Large intestine (tissue), 3 donors: ENCODE measurements around the gene SIK3. TPM values are rescaled to one million over a fixed set of nuclear protein-coding genes. Genes with fewer than 3 reads are reported as not detected.

Experiments used
- DNase-seq, 2 donors: peaks; one replicate each; pipeline versions ENCODE4 v3.0.0 to v3.0.0-alpha.2; 2013
- H3K27ac ChIP-seq: one replicate; pipeline ENCODE4 v1.5.1; 2013; ENCODE audit warnings: low read length
- H3K27me3 ChIP-seq: 2 replicates; pipeline ENCODE4 v1.6.1; 2013; ENCODE audit warnings: low read length; ENCODE audit not compliant: control insufficient read depth, insufficient read depth
- H3K36me3 ChIP-seq: 2 replicates; pipeline ENCODE4 v1.6.1; 2013; ENCODE audit warnings: low read length; ENCODE audit not compliant: control insufficient read depth, insufficient read depth
- H3K4me1 ChIP-seq: one replicate; pipeline ENCODE4 v1.6.1; 2013; ENCODE audit warnings: low read length; ENCODE audit not compliant: control insufficient read depth, insufficient read depth
- H3K4me3 ChIP-seq: one replicate; pipeline ENCODE4 v1.5.1; 2013; ENCODE audit warnings: low read length
- H3K9me3 ChIP-seq: one replicate; pipeline ENCODE4 v1.6.1; 2013; ENCODE audit warnings: mild to moderate bottlenecking, low read depth, low read length, moderate library complexity; ENCODE audit not compliant: control insufficient read depth
- WGBS: methylation state at CpG from one replicate; pipeline ENCODE4 v1.1.5; 2013; ENCODE audit warnings: low lambda C conversion rate; ENCODE audit not compliant: insufficient coverage; 5-methylcytosine and 5-hydroxymethylcytosine counted together
- polyA plus RNA-seq: library from polyadenylated mRNA; unstranded; fragments of 120-200 nt; gene quantifications from one replicate; pipeline ENCODE4 v1.2.1, GENCODE V29; 2013

The SIK3 gene
- polyA plus RNA-seq, 1 donor = 34.6 TPM

DNA sequence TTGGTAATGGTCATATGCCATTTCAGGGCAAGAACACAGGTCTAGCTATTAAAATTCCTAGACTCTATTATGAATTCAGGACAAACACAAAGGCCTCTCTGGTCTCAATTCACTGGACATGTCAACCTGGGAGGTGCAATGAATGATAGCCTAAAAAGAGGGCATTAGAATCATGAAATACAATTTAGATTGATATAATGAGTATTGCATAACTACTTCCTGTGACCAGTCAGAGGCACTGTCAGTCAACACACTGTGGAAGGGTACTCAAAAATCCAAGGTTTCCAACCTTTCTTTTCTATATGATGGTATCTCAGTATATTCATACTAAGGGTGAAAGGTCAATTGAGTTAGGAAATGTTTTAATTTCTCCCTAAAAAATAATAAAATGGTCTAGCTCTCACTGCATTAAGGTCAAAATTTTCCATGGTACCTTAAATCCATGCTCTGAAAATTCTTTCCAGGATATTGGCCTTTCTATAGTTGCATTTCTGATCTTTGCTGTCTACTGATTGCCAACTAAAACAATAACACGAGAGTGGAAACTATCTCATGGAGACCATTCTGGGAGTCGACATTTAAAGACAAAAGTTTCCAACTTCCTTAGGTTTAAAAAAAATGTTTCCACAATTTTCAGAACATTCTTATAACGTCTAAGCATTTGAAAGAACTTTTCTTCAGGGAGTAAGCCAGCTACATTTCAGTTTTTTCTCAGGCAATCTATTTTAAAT lies 179.1 kb downstream of the SIK3 start:
- no peak for DNase-seq
- Histone ChIP-seq H3K9me3 (no peaks in the 10 kb centered on the region), H3K27me3 (no peaks in the 10 kb centered on the region), H3K4me1 (no peaks in the 10 kb centered on the region), H3K27ac (no peak overlapping the region), H3K36me3 (peaks cover 14% of the 10 kb centered on the region), H3K4me3 (no peak overlapping the region)
- 95% methylated on average over 3 of the region's 3 CpGs for WGBS

GRCh38 chr11:116917632-116918031 lies 180.6 kb downstream of the SIK3 start:
- 96% methylated on average over 4 of the region's 5 CpGs for WGBS
- DNase-seq = no peak
- H3K4me3 ChIP-seq = no peak overlapping the region

GRCh38 chr11:116916886-116917285 lies 181.3 kb downstream of the SIK3 start:
- Histone ChIP-seq H3K9me3 (no peaks in the 10 kb centered on the region), H3K36me3 (peaks cover 7% of the 10 kb centered on the region), H3K4me1 (no peaks in the 10 kb centered on the region), H3K4me3 (no peak overlapping the region), H3K27me3 (no peaks in the 10 kb centered on the region), H3K27ac (no peak overlapping the region)
- no peak for DNase-seq
- WGBS = 100% methylated on average over 2 of the region's 12 CpGs

More at GRCh38 chr11:116917632-116918031, 180.6 kb downstream of the SIK3 start:
- H3K36me3 ChIP-seq = peaks cover 11% of the 10 kb centered on the region
- no peaks in the 10 kb centered on the region for H3K4me1 ChIP-seq
- H3K27me3 ChIP-seq = no peaks in the 10 kb centered on the region
- no peaks in the 10 kb centered on the region for H3K9me3 ChIP-seq
- H3K27ac ChIP-seq = no peak overlapping the region

- DNase-seq = no peak
- whole genome bisulfite sequencing = 100% methylated on average over 2 of the region's 2 CpGs
- Histone ChIP-seq H3K36me3 (peaks cover 7% of the 10 kb centered on the region), H3K9me3 (no peaks in the 10 kb centered on the region), H3K4me1 (no peaks in the 10 kb centered on the region), H3K27me3 (no peaks in the 10 kb centered on the region), H3K27ac (no peak overlapping the region), H3K4me3 (no peak overlapping the region)
Observed at GRCh38 chr11:116916052-116916451, 182.2 kb downstream of the SIK3 start.

GRCh38 chr11:116913000-116913399 lies 185.2 kb downstream of the SIK3 start:
- Histone ChIP-seq H3K27ac (no peak overlapping the region), H3K9me3 (no peaks in the 10 kb centered on the region), H3K27me3 (no peaks in the 10 kb centered on the region), H3K36me3 (no peaks in the 10 kb centered on the region), H3K4me1 (no peaks in the 10 kb centered on the region), H3K4me3 (no peak overlapping the region)
- DNase-seq = no peak

GRCh38 chr11:116911976-116912734 lies 186.1 kb downstream of the SIK3 start:
- no peak overlapping the region for H3K27ac ChIP-seq
- no peaks in the 10 kb centered on the region for H3K36me3 ChIP-seq
- H3K27me3 ChIP-seq = no peaks in the 10 kb centered on the region
- no peak for DNase-seq
- no peak overlapping the region for H3K4me3 ChIP-seq
- no peaks in the 10 kb centered on the region for H3K4me1 ChIP-seq
- WGBS = 100% methylated on average over 4 of the region's 7 CpGs
- H3K9me3 ChIP-seq = no peaks in the 10 kb centered on the region

DNA sequence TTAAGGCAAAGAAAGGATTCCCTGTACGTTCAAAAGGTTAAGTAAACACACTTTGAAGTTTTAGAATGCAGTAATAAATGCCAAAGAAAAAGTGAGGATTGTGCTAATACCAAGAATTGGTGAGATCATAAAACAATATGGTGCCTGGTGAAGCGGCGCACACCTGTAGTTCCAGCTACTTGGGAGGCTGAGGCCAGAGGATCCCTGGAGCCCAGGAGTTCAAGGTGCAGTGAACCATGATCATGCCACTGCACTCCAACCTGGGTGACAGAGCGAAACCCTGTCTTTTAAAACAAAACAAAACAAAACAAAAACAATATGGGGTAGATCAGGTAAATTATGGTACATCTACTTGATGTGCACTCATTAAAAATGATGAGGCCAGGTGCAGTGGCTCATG lies 187.4 kb downstream of the SIK3 start:
- Histone ChIP-seq H3K27me3 (no peaks in the 10 kb centered on the region), H3K4me1 (no peaks in the 10 kb centered on the region), H3K27ac (no peak overlapping the region), H3K9me3 (no peaks in the 10 kb centered on the region), H3K4me3 (no peak overlapping the region), H3K36me3 (no peaks in the 10 kb centered on the region)
- DNase-seq = no peak
- 14% methylated on average over 1 of the region's 4 CpGs for WGBS

DNA sequence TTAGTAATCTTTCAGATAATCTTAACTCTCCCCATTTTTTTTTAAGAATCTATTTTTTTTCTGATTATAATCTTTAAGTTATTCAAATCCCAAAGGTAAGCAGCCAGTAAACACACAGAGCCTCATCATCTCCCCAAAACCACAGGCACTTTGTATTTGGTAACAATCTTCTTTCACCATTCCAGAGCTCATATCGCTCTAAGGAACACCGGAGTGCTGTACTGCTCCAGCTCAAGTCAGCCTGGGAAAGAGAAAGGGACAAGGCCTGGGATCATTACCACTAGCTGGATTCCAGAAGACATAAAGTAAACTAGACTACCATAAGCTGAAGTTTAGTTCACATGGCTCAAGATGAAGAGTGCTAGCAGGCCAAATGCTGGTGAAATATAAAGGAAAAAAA lies 187.8 kb downstream of the SIK3 start:
- no peak for DNase-seq
- no peaks in the 10 kb centered on the region for H3K4me1 ChIP-seq
- H3K9me3 ChIP-seq = no peaks in the 10 kb centered on the region
- no peaks in the 10 kb centered on the region for H3K27me3 ChIP-seq
- no peak overlapping the region for H3K4me3 ChIP-seq
- H3K27ac ChIP-seq = no peak overlapping the region
- H3K36me3 ChIP-seq = no peaks in the 10 kb centered on the region
- no CpG with 5 or more reads among the region's 2 CpGs for WGBS

DNA sequence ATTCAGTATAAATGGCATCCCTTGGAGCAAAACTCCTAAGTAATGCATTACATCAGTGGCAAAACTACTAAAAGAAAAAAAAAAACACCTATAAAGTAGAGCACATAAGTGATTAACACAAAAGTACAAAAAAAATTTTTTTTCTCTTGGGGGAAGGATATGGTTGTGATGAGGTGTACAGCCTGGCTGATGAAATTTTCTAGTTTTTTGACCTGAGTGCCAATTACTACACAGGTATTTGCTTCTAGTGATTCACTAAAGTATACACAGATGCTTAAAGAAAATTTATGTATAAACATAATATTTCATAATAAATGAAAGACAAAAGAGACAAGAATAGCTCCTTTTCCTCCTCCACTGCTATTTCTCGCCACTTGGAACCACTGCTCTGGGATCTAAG lies 189.0 kb downstream of the SIK3 start:
- H3K4me3 ChIP-seq = no peak overlapping the region
- no peaks in the 10 kb centered on the region for H3K9me3 ChIP-seq
- DNase-seq = no peak
- H3K27ac ChIP-seq = no peak overlapping the region
- H3K27me3 ChIP-seq = no peaks in the 10 kb centered on the region
- no CpG with 5 or more reads among the region's 1 CpG for WGBS
- peaks cover 3% of the 10 kb centered on the region for H3K36me3 ChIP-seq
- no peaks in the 10 kb centered on the region for H3K4me1 ChIP-seq

- H3K27ac ChIP-seq = no peak overlapping the region
Observed at GRCh38 chr11:116906479-116906878, 191.7 kb downstream of the SIK3 start.

More at GRCh38 chr11:116906479-116906878, 191.7 kb downstream of the SIK3 start:
- H3K4me1 ChIP-seq = no peaks in the 10 kb centered on the region
- DNase-seq = no peak
- H3K36me3 ChIP-seq = peaks cover 3% of the 10 kb centered on the region
- 97% methylated on average over 6 of the region's 6 CpGs for WGBS
- no peaks in the 10 kb centered on the region for H3K27me3 ChIP-seq
- H3K4me3 ChIP-seq = no peak overlapping the region
- H3K9me3 ChIP-seq = no peaks in the 10 kb centered on the region
